HL-60/S4 treated with retinoic acid at 250 ng/mL for 4 days and 3 days (cell line): ENCODE measurements around the gene CNNM2.

Source experiments
- in situ Hi-C: fragments of 300-500 bp; cut with MboI; formaldehyde crosslinking; loops from 2 replicates; pipeline ENCODE4 v1.7.0; 2022; ENCODE audit warnings: low sequenced_read_pairs

The CNNM2 gene

DNA sequence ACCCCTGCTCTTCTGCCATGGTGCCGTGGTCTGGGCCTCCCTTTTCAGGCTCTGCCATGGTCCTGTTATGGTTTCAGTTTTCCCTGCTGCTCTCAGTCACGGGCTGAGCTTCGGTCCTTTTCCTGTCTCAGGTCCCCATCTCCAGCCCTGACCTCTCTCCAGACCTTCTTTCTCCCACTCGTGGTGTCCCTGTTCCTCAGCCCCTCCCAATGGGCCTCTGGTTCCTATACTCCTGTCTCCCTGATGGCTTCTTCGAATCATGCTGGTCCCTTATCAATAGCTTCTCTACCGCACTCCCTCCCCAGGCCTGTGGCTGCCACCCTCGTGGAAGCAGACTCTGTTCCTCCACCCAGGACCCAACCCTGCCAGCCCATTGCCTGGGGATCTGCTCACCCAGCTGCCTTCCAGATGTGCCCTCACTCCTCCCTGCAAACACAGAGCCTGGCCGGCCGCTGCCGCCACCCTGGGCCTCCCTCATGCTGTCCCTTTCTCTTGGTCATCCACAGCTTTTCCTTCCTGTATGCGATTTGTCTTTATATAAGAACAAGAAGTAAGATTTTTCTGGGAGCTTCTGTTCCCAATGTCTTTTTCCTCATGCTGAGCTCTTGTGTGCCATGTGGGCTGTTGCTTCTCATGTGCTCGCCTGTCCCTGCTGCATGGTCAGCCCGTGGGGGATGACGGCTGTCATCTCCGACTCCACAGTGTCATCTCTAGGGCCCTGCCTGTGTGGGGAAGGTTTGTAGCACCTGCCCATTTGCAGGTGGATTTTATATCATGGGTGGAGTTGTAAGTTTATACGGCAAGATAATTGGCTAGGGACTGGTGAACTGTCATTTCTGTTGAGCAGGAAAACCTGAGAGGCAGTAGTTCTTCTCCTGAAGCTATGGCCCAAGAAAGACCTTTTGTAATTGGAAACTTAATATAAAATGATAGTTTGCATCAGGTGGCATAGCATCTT is 148.3 kb downstream of the CNNM2 start:
- in situ Hi-C loops, result loop anchor here (25.0 kb wide), 1 partner anchor 329 kb away; the partner anchor contains the start of gene WBP1L

DNA sequence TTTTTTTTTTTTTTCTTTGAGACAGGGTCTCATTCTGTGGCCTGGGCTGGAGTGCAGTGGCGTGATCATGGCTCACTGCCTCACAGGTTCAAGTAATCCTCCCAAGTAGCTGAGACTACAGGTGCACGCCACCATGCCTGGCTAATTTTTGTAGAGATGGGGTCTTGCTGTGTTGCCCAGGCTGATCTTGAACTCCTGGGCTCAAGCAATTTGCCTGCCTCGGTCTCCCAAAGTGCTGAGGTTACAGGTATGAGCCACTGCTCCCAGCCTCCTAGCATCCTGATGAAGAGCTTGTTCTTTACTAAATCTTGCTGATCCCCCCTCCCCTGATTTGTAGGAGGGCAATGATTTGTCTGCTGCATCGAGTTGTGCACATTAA is 149.0 kb downstream of the CNNM2 start:
- in situ Hi-C loops, result loop anchor here (25.0 kb wide), 1 partner anchor 330 kb away; the partner anchor contains the start of gene WBP1L

DNA sequence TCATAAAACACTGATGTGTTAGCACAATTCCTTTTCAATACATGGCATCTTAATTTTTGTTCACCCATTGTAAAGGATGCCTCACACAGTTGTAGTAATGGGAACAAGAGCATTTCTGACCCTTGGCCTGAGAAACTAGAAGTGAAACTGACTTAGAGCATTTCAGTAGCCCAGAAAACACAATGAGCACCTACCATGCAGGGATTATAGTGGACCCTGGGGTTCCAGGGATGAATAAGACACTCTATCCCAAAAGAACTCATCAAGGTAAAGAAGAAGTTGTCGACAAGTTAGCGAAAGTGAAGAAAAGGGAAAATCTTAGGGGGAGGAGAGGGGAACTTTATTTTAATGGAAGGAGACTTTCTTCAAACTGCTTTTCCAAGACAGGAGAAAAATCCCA is 149.4 kb downstream of the CNNM2 start:
- in situ Hi-C loops, result loop anchor here (25.0 kb wide), 1 partner anchor 330 kb away; the partner anchor contains the start of gene WBP1L

- in situ Hi-C loops, result loop anchor here (25.0 kb wide), 1 partner anchor 331 kb away; the partner anchor contains the start of gene WBP1L
Observed at GRCh38 chr10:103067956-103068355, 149.9 kb downstream of the CNNM2 start.

GRCh38 chr10:103069453-103070331 is 151.6 kb downstream of the CNNM2 start:
- in situ Hi-C loops, result loop anchor here (25.0 kb wide), 1 partner anchor 332 kb away; the partner anchor contains the start of gene WBP1L

DNA sequence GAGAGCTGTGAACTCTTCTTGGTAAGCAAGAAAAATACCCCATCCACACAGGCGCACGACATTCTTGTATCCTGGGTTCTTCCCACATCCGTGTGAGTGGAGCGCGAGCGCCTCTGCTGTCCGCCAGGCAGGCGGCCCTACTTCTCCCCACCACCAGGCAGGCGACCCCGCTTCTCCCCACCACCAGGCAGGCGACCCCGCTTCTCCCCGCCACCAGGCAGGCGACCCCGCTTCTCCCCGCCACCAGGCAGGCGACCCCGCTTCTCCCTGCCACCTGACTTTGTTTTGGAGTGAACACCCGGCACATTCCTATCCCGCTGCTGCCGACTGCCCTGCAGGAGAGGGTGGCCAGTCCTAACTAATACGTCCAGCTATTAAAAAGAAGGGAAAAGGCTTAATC is 154.2 kb downstream of the CNNM2 start:
- in situ Hi-C loops, result loop anchor here (25.0 kb wide), 1 partner anchor 335 kb away; the partner anchor contains the start of gene WBP1L

DNA sequence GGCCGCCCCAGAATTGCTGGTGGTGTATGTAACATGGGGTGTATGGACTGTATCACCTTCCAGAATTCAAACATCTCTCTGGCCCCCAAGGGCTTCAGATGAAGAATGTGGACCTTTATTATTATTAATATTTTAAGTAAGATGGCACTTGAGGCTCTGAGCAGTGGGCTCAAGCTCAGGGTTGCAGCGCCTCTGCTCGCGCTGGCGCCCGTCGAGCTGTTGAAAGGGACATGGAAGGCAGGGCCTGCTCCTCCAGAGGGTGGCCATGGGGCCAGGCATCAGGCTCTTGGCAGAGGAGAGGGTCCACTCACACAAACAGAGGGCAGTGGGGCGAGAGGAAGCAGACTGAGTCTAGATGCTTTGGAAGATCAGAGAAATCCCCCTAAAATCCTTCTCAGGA is 154.8 kb downstream of the CNNM2 start:
- in situ Hi-C loops, result loop anchor here (25.0 kb wide), 1 partner anchor 336 kb away; the partner anchor contains the start of gene WBP1L

GRCh38 chr10:103077020-103077419 is 158.9 kb downstream of the CNNM2 start:
- in situ Hi-C loops, result no loop called here

- in situ Hi-C loops, result no loop called here
Observed at GRCh38 chr10:103077491-103078308, 159.6 kb downstream of the CNNM2 start.

GRCh38 chr10:103078309-103078615 is 160.2 kb downstream of the CNNM2 start:
- in situ Hi-C loops, result no loop called here

DNA sequence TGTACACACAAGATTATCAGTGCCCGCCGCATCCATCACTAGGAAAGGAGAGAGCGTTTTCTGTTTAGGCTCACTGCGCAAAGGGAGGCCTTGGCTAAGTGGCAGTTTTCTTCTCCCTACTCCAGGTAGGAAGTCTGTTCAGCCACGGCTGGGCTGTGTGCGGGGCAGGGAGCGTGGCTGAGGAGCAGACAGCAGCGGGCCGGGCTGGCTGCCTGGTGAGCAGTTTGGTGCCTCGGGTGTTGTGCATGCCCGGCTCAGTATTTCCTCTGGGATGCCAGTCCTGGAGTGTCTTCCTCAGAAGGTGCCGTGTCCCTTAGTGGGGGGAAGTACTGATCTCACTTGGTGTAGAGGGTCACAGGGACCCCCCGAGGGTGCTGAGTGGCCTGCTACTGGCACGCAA is 160.6 kb downstream of the CNNM2 start:
- in situ Hi-C loops, result no loop called here

- in situ Hi-C loops, result no loop called here
Observed at GRCh38 chr10:103079100-103079499, 161.0 kb downstream of the CNNM2 start.

- in situ Hi-C loops, result no loop called here
Observed at GRCh38 chr10:103079946-103080345, 161.9 kb downstream of the CNNM2 start.

DNA sequence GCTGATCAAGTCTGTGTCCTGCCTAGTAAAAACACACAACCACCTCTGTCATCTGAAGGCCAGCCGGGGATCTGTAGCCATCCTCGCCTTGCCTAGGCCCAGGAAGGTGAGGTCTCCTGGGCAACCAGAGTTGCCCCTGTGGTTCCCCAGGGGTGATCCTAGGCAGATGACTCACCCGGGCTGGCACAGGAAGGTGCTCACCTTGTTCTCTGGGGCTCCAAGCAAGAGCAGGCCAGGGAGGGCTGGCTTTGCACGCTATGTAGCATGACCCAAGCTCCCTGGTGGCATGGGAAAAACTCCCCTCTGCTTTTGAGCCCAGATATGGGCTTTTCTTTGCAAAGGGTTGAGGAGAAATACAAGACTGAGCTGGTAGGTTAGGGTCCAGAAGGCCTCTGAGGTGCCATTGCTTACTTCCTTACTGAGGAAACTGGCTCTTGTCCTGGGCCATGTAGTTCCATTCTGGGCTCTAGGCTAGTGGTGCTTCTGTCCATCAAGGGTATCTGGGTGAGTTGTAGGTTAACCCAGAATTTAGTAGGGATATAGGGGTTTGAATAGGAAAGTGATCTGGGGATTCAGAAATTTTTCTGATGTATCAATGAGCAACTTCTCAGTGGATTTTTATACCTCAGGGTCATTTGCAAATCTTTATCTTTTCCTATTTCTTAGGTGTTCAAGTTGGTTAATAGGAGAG is 162.9 kb downstream of the CNNM2 start:
- in situ Hi-C loops, result no loop called here

DNA sequence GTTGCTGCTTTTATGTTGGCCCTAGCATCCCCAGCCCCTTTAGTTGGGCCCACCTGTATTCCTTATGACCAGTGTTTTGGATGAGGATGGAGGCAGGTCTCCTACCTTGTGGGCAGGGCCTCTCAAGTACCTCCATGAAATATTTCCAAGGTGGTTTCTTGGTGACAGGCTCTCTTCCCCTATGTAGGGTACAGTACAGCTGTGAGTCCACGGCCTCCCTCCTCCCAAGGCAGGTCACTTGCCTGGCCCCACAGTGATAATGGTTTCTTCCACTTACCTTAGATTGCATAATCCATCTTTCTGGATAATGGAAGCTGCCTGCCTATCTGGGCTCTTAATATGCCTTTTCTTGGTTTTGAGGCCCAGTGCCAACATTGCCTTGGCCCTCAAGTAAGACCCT is 164.6 kb downstream of the CNNM2 start:
- in situ Hi-C loops, result no loop called here

DNA sequence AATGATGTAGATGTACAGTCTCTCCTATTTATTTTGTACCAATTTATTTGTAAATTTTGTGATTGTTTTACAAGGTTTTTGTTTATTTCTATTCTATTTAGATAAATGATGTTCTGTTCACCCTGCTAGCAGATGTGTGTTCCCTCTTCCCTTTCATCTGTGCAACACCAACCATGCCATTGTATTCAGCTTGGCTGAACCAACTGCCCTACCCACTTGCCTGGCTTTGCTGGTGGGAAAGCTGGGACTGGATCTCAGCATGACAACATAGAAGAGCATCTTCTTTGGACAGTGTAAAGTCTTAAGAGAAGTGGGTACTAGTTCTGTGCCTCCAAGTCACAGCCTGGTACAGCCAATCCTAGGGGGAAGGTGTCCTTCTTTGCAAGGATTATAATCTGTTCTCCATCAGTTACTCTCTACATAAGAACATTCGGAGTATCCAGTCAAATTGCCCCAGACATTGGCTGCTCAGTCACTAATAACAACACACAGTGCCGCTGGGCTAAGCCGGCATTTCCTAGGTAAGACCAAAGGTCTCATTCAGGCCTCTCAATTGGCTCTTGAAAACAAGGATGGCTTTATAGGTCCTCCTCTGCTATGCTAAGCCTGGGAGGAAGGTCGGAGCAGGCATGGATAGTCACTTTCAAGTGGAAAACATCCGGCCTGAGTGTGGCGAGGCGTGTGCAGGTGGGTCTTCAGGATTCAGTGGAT is 165.3 kb downstream of the CNNM2 start:
- in situ Hi-C loops, result no loop called here

- in situ Hi-C loops, result no loop called here
Observed at GRCh38 chr10:103083977-103084320, 165.9 kb downstream of the CNNM2 start.

- in situ Hi-C loops, result no loop called here
Observed at GRCh38 chr10:103086261-103086660, 168.2 kb downstream of the CNNM2 start.

DNA sequence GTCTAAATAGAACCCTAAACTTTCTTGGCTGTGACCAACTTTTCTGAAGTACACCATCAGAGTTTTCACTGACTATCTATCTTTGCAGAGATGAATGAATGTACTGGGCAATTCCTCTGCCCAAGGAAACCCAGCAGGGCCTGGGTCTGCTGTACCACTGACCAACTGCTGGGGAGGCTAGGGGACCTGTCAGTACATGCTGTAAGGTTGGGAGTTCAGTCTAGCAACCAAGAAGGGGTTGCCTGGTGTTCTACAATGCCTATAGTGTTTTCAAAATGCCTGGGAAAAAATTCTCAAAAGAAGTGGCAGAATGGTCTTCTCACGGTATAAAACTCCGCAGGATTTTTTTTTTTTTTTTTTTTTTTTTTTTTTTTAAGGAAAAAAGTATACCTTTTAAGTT is 168.7 kb downstream of the CNNM2 start:
- in situ Hi-C loops, result no loop called here
